A673 (cell line): ENCODE data around the gene SKAP1.

Experiments used
- EZH2 ChIP-seq: fragments of 200-600 bp; sonication (generic); IDR thresholded peaks from 2 replicates; pipeline ENCODE4 v1.6.1; 2017; ENCODE audit warnings: borderline replicate concordance, low read depth, mild to moderate bottlenecking, mixed read lengths, antibody characterized with exemption, low read length; ENCODE audit not compliant: poor library complexity, severe bottlenecking
- TF ChIP-seq, protein P1 (sequence below): fragments of 300-800, 200-600 bp; sonication (generic); conservative IDR thresholded peaks from 2 replicates; pipeline ENCODE4 v1.5.1; 2017; ENCODE audit warnings: low read depth, mild to moderate bottlenecking, antibody characterized with exemption, low read length, moderate library complexity, mixed read lengths

- TF ChIP-seq, protein P1, sequence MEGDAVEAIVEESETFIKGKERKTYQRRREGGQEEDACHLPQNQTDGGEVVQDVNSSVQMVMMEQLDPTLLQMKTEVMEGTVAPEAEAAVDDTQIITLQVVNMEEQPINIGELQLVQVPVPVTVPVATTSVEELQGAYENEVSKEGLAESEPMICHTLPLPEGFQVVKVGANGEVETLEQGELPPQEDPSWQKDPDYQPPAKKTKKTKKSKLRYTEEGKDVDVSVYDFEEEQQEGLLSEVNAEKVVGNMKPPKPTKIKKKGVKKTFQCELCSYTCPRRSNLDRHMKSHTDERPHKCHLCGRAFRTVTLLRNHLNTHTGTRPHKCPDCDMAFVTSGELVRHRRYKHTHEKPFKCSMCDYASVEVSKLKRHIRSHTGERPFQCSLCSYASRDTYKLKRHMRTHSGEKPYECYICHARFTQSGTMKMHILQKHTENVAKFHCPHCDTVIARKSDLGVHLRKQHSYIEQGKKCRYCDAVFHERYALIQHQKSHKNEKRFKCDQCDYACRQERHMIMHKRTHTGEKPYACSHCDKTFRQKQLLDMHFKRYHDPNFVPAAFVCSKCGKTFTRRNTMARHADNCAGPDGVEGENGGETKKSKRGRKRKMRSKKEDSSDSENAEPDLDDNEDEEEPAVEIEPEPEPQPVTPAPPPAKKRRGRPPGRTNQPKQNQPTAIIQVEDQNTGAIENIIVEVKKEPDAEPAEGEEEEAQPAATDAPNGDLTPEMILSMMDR, result no peak
- no peak for TF ChIP-seq EZH2
These were observed 118.7 kb downstream of the SKAP1 start for GRCh38 chr17:48311324-48311723.
